PC-9 (cell line): Measurements from ENCODE around the gene SHFL. TPM values are rescaled to one million over a fixed set of nuclear protein-coding genes. Genes with fewer than 3 reads are reported as not detected.

Experiments used
- BruUV-seq: library from RNA; stranded (reverse); fragments of 400-500 nt; replicated peaks from 2 replicates; lab custom pipeline; 2021; lab: Mats Ljungman, UMichigan
- CTCF ChIA-PET: fragments of 300-600 bp; sonication (Branson Sonifier 250); formaldehyde crosslinking; loops from one replicate; lab custom pipeline; 2022; ENCODE audit warnings: antibody characterized with exemption; lab: Charles Lee
- POLR2A ChIA-PET: fragments of 300-600 bp; sonication (Branson Sonifier 250); formaldehyde crosslinking; loops from one replicate; lab custom pipeline; 2022; ENCODE audit warnings: antibody characterized with exemption; ENCODE audit not compliant: unreplicated experiment; lab: Charles Lee
- DNase-seq, 2 experiments: peaks; one replicate each; pipeline versions ENCODE4 v3.0.0 to v3.0.0-alpha.2; 2015 to 2022; ENCODE audit warnings: mixed read lengths in 1 of 2
- H2AFZ ChIP-seq: fragments of 200-600 bp; sonication (generic); 2 replicates; pipeline ENCODE4 v1.8.1; 2017; ENCODE audit warnings: antibody characterized with exemption
- H3F3A ChIP-seq: fragments of 200-600 bp; sonication (generic); 2 replicates; pipeline ENCODE4 v1.8.1; 2017; ENCODE audit warnings: antibody characterized with exemption, mild to moderate bottlenecking, low read depth; ENCODE audit not compliant: insufficient read depth
- H3K27ac ChIP-seq: fragments of 200-600 bp; sonication (generic); 2 replicates; pipeline ENCODE4 v1.6.1; 2016; ENCODE audit warnings: mixed run types
- H3K27me3 ChIP-seq: fragments of 200-600 bp; sonication (generic); 2 replicates; pipeline ENCODE4 v1.6.1; 2016; ENCODE audit warnings: low read depth, mixed run types; ENCODE audit not compliant: insufficient read depth
- H3K36me3 ChIP-seq: fragments of 200-600 bp; sonication (generic); 2 replicates; pipeline ENCODE4 v1.6.1; 2016; ENCODE audit warnings: low read depth, mixed run types
- H3K4me1 ChIP-seq: fragments of 200-600 bp; sonication (generic); replicated peaks from 2 replicates; pipeline ENCODE4 v1.6.1; 2016; ENCODE audit warnings: mixed run types; ENCODE audit not compliant: insufficient read depth
- H3K4me2 ChIP-seq: fragments of 200-600 bp; sonication (generic); 2 replicates; pipeline ENCODE4 v1.6.1; 2017; ENCODE audit warnings: mixed run types
- H3K4me3 ChIP-seq: fragments of 200-600 bp; sonication (generic); 2 replicates; pipeline ENCODE4 v1.6.1; 2016; ENCODE audit warnings: mixed run types
- H3K79me2 ChIP-seq: fragments of 200-600 bp; sonication (generic); 2 replicates; pipeline ENCODE4 v1.6.1; 2017; ENCODE audit warnings: low read depth, mixed run types
- H3K9me2 ChIP-seq: fragments of 200-600 bp; sonication (generic); 2 replicates; pipeline ENCODE4 v1.8.1; 2017; ENCODE audit warnings: mild to moderate bottlenecking; ENCODE audit not compliant: insufficient read depth
- H3K9me3 ChIP-seq: fragments of 200-600 bp; sonication (generic); 2 replicates; pipeline ENCODE4 v1.8.1; 2016; ENCODE audit warnings: low read depth; ENCODE audit not compliant: insufficient read depth
- H4K20me1 ChIP-seq: fragments of 200-600 bp; sonication (generic); 2 replicates; pipeline ENCODE4 v1.8.1; 2017; ENCODE audit not compliant: insufficient read depth
- EZH2 ChIP-seq: fragments of 200-600 bp; sonication (generic); IDR thresholded peaks from 2 replicates; pipeline ENCODE4 v1.8.0; 2017; ENCODE audit warnings: antibody characterized with exemption, low read depth
- intact Hi-C: fragments of 100-400 bp; cut with micrococcal nuclease; formaldehyde crosslinking; loops from one replicate; pipeline ENCODE4 v1.10.0; 2022; ENCODE audit not compliant: unreplicated experiment
- total RNA-seq: library from RNA; stranded (reverse); gene quantifications from 2 replicates; pipeline ENCODE4 v1.2.3, GENCODE V29; 2021
- TF ChIP-seq, protein P1 (sequence below): fragments of 200-600 bp; sonication (generic); conservative IDR thresholded peaks from 2 replicates; pipeline ENCODE4 v1.6.1; 2017; ENCODE audit warnings: mixed run types, antibody characterized with exemption, mild to moderate bottlenecking, moderate library complexity

Gene SHFL
- total RNA-seq, 1 experiment from 2014 or later, result 25.6 TPM

DNA sequence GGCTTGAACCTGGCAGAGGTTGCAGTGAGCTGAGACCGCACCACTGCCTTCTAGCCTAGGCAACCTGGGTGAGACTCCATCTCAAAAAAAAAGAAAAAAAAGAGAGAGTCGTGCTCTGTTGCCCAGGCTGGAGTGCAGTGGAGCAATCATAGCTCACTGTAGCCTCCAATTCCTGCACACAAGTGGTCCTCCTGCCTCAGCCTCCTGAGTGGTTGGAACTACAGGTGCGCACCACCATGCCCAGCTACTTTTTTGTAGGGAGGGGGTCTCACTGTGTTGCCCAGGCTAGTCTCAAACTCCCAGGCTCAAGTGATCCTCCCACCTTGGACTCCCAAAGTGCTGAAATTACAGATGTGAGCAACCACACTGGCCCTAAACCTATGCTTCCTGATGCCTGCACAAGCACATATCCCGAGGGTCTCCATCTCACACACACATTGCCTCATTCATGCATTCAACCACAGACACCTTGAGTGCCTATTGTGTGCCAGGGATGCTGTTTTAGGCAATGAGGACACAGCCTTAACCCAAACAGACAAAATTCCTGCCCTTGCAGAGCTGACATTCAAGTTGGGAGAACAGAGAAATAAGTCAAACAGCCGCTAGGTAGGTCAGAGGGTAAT lies 14.2 kb downstream of the SHFL start:
- Histone ChIP-seq H3K4me1 (peaks cover 11% of the 10 kb centered on the region), H3K9me2 (no peaks in the 10 kb centered on the region), H3K36me3 (no peaks in the 10 kb centered on the region), H3K27me3 (no peaks in the 10 kb centered on the region), H3K27ac (no peak overlapping the region), H3F3A (peaks cover 21% of the 10 kb centered on the region; the same call in 1 of the 2 replicates), H3K9me3 (no peaks in the 10 kb centered on the region), H4K20me1 (no peaks in the 10 kb centered on the region), H3K4me3 (no peak overlapping the region), H3K79me2 (no peaks in the 10 kb centered on the region), H3K4me2 (no peak overlapping the region), H2AFZ (no peak overlapping the region)
- TF ChIP-seq, protein P1, sequence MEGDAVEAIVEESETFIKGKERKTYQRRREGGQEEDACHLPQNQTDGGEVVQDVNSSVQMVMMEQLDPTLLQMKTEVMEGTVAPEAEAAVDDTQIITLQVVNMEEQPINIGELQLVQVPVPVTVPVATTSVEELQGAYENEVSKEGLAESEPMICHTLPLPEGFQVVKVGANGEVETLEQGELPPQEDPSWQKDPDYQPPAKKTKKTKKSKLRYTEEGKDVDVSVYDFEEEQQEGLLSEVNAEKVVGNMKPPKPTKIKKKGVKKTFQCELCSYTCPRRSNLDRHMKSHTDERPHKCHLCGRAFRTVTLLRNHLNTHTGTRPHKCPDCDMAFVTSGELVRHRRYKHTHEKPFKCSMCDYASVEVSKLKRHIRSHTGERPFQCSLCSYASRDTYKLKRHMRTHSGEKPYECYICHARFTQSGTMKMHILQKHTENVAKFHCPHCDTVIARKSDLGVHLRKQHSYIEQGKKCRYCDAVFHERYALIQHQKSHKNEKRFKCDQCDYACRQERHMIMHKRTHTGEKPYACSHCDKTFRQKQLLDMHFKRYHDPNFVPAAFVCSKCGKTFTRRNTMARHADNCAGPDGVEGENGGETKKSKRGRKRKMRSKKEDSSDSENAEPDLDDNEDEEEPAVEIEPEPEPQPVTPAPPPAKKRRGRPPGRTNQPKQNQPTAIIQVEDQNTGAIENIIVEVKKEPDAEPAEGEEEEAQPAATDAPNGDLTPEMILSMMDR, result no peak
- no peak for TF ChIP-seq EZH2
- ChIA-PET POLR2A (no interaction called here), CTCF (no interaction called here)
- DNase-seq, result no peak
- intact Hi-C loops, result loop anchor here (10.0 kb wide), 1 partner anchor 165 kb away; the partner anchor contains the start of gene OLFM2
- no TSS peak for BruUV-seq

DNA sequence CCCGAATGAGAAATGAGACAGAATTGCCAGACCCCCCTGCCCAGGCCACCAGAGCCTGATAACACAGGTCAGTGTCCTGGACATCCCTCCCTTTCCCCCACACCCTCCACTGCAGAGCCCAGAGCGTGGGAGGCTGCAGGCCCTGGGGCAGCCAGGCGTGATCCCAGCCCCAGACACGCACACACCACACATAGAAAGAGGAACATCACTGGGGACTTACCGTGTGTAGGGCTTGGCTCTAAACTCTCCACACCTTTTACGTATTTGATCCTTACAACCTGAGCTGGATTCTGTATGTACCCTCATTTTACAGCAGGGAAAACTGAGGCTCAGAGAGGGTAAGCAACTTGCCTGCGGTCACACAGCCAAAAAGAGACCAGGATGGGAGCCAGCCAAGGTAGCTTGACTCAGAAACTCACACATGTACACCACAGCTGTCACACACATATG lies 16.7 kb downstream of the SHFL start:
- peaks cover 17% of the 10 kb centered on the region for H3K79me2 ChIP-seq
- H2AFZ ChIP-seq, result no peak overlapping the region
- peaks cover 7% of the 10 kb centered on the region for H3K4me1 ChIP-seq
- ChIA-PET POLR2A (interaction anchor here (0.7 kb wide), 1 partner anchor 84 kb away, joined by 3 read pairs; no protein-coding TSS in a partner anchor), CTCF (no interaction called here)
- no peak overlapping the region for H3K27ac ChIP-seq
- peaks cover 7% of the 10 kb centered on the region for H3K36me3 ChIP-seq
- H3K9me3 ChIP-seq, result no peaks in the 10 kb centered on the region
- no peak for TF ChIP-seq EZH2
- TF ChIP-seq, protein P1, result no peak
- H4K20me1 ChIP-seq, result peaks cover 9% of the 10 kb centered on the region; the same call in 1 of the 2 replicates
- intact Hi-C loops, result loop anchor here (10.0 kb wide), 1 partner anchor 168 kb away; the partner anchor contains the start of gene OLFM2
- no peaks in the 10 kb centered on the region for H3K9me2 ChIP-seq
- no peaks in the 10 kb centered on the region for H3K27me3 ChIP-seq
- H3K4me3 ChIP-seq, result no peak overlapping the region
- H3F3A ChIP-seq, result peaks cover 18% of the 10 kb centered on the region; the same call in 1 of the 2 replicates
- H3K4me2 ChIP-seq, result no peak overlapping the region
- DNase-seq, result no peak
- no TSS peak for BruUV-seq

DNA sequence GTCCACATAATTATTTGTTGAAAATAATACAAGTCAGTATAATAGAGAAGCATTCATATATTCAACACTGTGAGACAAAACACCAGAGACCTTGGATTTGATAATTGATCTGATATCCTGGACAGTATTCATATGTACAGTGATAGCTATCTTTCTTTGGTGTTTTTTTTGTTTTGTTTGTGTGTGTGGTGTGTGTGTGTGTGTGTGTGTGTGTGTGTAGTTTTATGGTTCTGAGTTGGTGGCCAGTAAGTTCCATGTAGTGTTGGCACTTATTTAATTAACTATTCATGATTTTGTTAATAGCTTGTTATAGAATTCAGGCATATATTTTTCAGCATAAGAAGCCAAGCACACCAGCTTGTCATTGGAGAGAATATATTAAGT lies 18.0 kb downstream of the SHFL start:
- no peaks in the 10 kb centered on the region for H3K9me3 ChIP-seq
- H3K27me3 ChIP-seq, result no peaks in the 10 kb centered on the region
- DNase-seq, result no peak
- H3K36me3 ChIP-seq, result peaks cover 20% of the 10 kb centered on the region
- H3K27ac ChIP-seq, result no peak overlapping the region
- H3K9me2 ChIP-seq, result no peaks in the 10 kb centered on the region
- H3K4me1 ChIP-seq, result peaks cover 9% of the 10 kb centered on the region
- H3K4me2 ChIP-seq, result no peak overlapping the region
- ChIA-PET CTCF (interaction anchor here (0.6 kb wide), 1 partner anchor 148 kb away, joined by 3 read pairs; the partner anchor contains the start of gene MRPL4), POLR2A (interaction anchor here (0.7 kb wide), 1 partner anchor 131 kb away, joined by 3 read pairs; no protein-coding TSS in a partner anchor)
- peaks cover 21% of the 10 kb centered on the region for H3F3A ChIP-seq
- H4K20me1 ChIP-seq, result peaks cover 12% of the 10 kb centered on the region
- peaks cover 29% of the 10 kb centered on the region for H3K79me2 ChIP-seq
- no TSS peak for BruUV-seq
- H2AFZ ChIP-seq, result no peak overlapping the region
- no peak overlapping the region for H3K4me3 ChIP-seq
- no peak for TF ChIP-seq EZH2
- TF ChIP-seq, protein P1, result no peak
- intact Hi-C loops, result loop anchor here (10.0 kb wide), 1 partner anchor 169 kb away; the partner anchor contains the start of gene OLFM2
